Esophagus (tissue), 2 donors: Measurements from ENCODE around the gene ARSK. TPM values are rescaled to one million over a fixed set of nuclear protein-coding genes. Genes with fewer than 3 reads are reported as not detected.
"Not testable (repeated sequence)": the region's sequence is repeated elsewhere in the genome, so short reads cannot be mapped to it uniquely, and the experiment has no call there.

Experiments
- H3K27ac ChIP-seq, 2 donors: one replicate each; pipeline ENCODE4 v1.5.1; 2013; ENCODE audit warnings: low read depth in 2 of 2, mild to moderate bottlenecking in 2 of 2, inconsistent platforms in 1 of 2, low read length in 1 of 2, moderate library complexity in 1 of 2
- H3K27me3 ChIP-seq, 2 donors: one replicate each; pipeline ENCODE4 v1.6.1; 2013; ENCODE audit warnings: low read length in 2 of 2, control low read depth in 1 of 2, mild to moderate bottlenecking in 1 of 2; ENCODE audit not compliant: insufficient read depth in 2 of 2, control insufficient read depth in 1 of 2
- H3K36me3 ChIP-seq, 2 donors: one replicate each; pipeline ENCODE4 v1.6.1; 2013; ENCODE audit warnings: low read length in 1 of 2; ENCODE audit not compliant: control insufficient read depth in 2 of 2, insufficient read depth in 2 of 2
- H3K4me1 ChIP-seq, 2 donors: one replicate each; pipeline ENCODE4 v1.6.1; 2013; ENCODE audit warnings: low read length in 1 of 2; ENCODE audit not compliant: control insufficient read depth in 2 of 2, insufficient read depth in 2 of 2
- H3K4me3 ChIP-seq, 2 donors: one replicate each; pipeline ENCODE4 v1.5.1; 2013; ENCODE audit warnings: low read length in 2 of 2, mild to moderate bottlenecking in 2 of 2, low read depth in 1 of 2, moderate library complexity in 1 of 2
- H3K9me3 ChIP-seq, 2 donors: one replicate each; pipeline ENCODE4 v1.6.1; 2013; ENCODE audit warnings: mild to moderate bottlenecking in 2 of 2, low read depth in 1 of 2, low read length in 1 of 2, moderate library complexity in 1 of 2; ENCODE audit not compliant: control insufficient read depth in 2 of 2, insufficient read depth in 1 of 2
- WGBS, 2 donors: extraction: QIAGEN DNeasy Blood & Tissue Kit; methylation state at CpG; one replicate each; pipeline ENCODE4 v1.1.7; 2013; 5-methylcytosine and 5-hydroxymethylcytosine counted together
- polyA plus RNA-seq, 2 donors: library from polyadenylated mRNA; stranded (reverse); fragments of 200-250 nt; gene quantifications; one replicate each; pipeline ENCODE4 v1.2.3, GENCODE V29; 2013
- donor health status: healthy with polysubstance abuse.
- donor health status: Bipolar disorder and iron deficiency.

Gene ARSK
- polyA plus RNA-seq, 2 donors: 1.1 to 1.7 TPM

GRCh38 chr5:95638632-95639031 lies 83.7 kb downstream of the ARSK start:
- no peaks in the 10 kb centered on the region for H3K36me3 ChIP-seq
- H3K4me1 ChIP-seq: no peaks in the 10 kb centered on the region
- 81 to 84% methylated on average over 3 of the region's 3 CpGs for WGBS, 2 donors
- no peaks in the 10 kb centered on the region for H3K9me3 ChIP-seq
- H3K27me3 ChIP-seq: no peaks in the 10 kb centered on the region
- no peak overlapping the region for H3K4me3 ChIP-seq
- no peak overlapping the region for H3K27ac ChIP-seq

- Histone ChIP-seq H3K27me3 (no peaks in the 10 kb centered on the region), H3K4me3 (no peak overlapping the region), H3K4me1 (no peaks in the 10 kb centered on the region), H3K27ac (no peak overlapping the region), H3K36me3 (no peaks in the 10 kb centered on the region), H3K9me3 (no peaks in the 10 kb centered on the region)
- 69 to 77% methylated on average over 5 of the region's 5 CpGs for whole genome bisulfite sequencing, 2 donors
These were observed 86.9 kb downstream of the ARSK start for GRCh38 chr5:95641741-95642220.

GRCh38 chr5:95643152-95643551 lies 88.3 kb downstream of the ARSK start:
- Histone ChIP-seq H3K36me3 (no peaks in the 10 kb centered on the region), H3K4me3 (no peak overlapping the region), H3K27me3 (no peaks in the 10 kb centered on the region), H3K9me3 (no peaks in the 10 kb centered on the region), H3K4me1 (no peaks in the 10 kb centered on the region), H3K27ac (no peak overlapping the region)
- whole genome bisulfite sequencing, 2 donors: 88 to 91% methylated on average over 7 of the region's 7 CpGs

GRCh38 chr5:95644351-95645042 lies 89.6 kb downstream of the ARSK start:
- Histone ChIP-seq H3K27ac (peak overlapping the region in 1 of 2 donors; percentile 22), H3K36me3 (no peaks in the 10 kb centered on the region), H3K9me3 (no peaks in the 10 kb centered on the region), H3K27me3 (no peaks in the 10 kb centered on the region), H3K4me3 (no peak overlapping the region), H3K4me1 (no peaks in the 10 kb centered on the region)
- 11 to 15% methylated on average over 4 of the region's 4 CpGs for WGBS, 2 donors

- H3K9me3 ChIP-seq, H3K36me3 ChIP-seq, H3K4me1 ChIP-seq, H3K27me3 ChIP-seq: not testable (repeated sequence)
- 83 to 87% methylated on average over 16 to 17 of the region's 17 CpGs for WGBS, 2 donors
- peak overlapping the region in 1 of 2 donors; percentile 70 for H3K4me3 ChIP-seq
- peak overlapping the region; percentile 49 to 96 for H3K27ac ChIP-seq
These were observed 91.3 kb downstream of the ARSK start for GRCh38 chr5:95646226-95646568.

- 1 to 2% methylated on average over 60 of the region's 60 CpGs for WGBS, 2 donors
- no peaks in the 10 kb centered on the region for H3K4me1 ChIP-seq
- no peaks in the 10 kb centered on the region for H3K36me3 ChIP-seq
- H3K9me3 ChIP-seq: no peaks in the 10 kb centered on the region
- H3K27me3 ChIP-seq: no peaks in the 10 kb centered on the region
- peak within 1 kb of the TSS; percentile 59 to 70 for H3K4me3 ChIP-seq
- peak within 1 kb of the TSS; percentile 95 to 96 for H3K27ac ChIP-seq
These were observed 91.9 kb downstream of the ARSK start, which contains the start of gene RFESD for GRCh38 chr5:95646569-95647431. Gene RFESD (plus strand): TSS chr5:95646777. CDS start chr5:95652272, 5,495 bp downstream.

- H3K4me3 ChIP-seq: peak overlapping the region in 1 of 2 donors; percentile 70
- 72 to 79% methylated on average over 12 of the region's 12 CpGs for WGBS, 2 donors
- no peaks in the 10 kb centered on the region for H3K4me1 ChIP-seq
- no peaks in the 10 kb centered on the region for H3K9me3 ChIP-seq
- no peaks in the 10 kb centered on the region for H3K36me3 ChIP-seq
- no peak overlapping the region for H3K27ac ChIP-seq
- H3K27me3 ChIP-seq: no peaks in the 10 kb centered on the region
These were observed 93.3 kb downstream of the ARSK start for GRCh38 chr5:95647886-95648860.

GRCh38 chr5:95649274-95649673 lies 94.4 kb downstream of the ARSK start:
- no peaks in the 10 kb centered on the region for H3K36me3 ChIP-seq
- H3K4me1 ChIP-seq: no peaks in the 10 kb centered on the region
- H3K4me3 ChIP-seq: no peak overlapping the region
- H3K27me3 ChIP-seq: no peaks in the 10 kb centered on the region
- H3K27ac ChIP-seq: no peak overlapping the region
- H3K9me3 ChIP-seq: no peaks in the 10 kb centered on the region
